ENCODE data around the gene STRN3.
"Not testable (repeated sequence)": the region's sequence is repeated elsewhere in the genome, so short reads cannot be mapped to it uniquely, and the experiment has no call there.

Gene STRN3

DNA sequence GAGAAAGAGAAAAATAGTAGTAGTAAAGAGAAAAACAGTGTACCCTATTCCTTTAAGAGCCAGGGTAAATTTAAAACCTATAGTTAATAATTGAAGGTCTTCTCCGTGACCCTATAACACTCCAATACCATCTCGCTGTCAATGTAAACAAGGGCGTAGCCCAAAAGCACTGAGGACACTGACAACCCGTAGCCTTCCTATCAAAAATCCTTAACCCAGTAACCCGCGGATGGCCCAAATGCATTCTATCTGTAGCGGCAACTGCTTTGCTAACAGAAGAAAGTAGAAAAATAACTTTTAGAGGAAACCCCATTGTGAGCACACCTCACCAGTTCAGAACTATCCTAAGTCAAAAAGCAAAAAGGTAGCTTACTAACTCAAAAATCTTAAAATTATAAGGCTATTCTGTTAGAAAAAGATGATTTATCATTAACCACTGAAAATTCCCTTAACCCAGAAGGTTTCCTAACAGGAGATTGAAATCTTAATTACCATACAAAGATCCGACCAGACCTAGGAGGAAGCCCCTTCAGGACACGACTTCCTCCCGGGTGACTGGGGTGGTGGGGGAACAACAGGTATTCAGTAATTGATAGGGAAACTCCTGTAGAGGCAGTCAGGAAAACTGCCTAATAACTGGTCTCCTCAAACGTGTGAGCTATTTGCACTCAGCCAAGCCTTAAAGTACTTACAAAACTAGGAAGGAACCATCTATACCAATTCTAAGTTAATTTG, 58.6 kb downstream of the STRN3 start:
- DNase-seq, result not testable (repeated sequence)

DNA sequence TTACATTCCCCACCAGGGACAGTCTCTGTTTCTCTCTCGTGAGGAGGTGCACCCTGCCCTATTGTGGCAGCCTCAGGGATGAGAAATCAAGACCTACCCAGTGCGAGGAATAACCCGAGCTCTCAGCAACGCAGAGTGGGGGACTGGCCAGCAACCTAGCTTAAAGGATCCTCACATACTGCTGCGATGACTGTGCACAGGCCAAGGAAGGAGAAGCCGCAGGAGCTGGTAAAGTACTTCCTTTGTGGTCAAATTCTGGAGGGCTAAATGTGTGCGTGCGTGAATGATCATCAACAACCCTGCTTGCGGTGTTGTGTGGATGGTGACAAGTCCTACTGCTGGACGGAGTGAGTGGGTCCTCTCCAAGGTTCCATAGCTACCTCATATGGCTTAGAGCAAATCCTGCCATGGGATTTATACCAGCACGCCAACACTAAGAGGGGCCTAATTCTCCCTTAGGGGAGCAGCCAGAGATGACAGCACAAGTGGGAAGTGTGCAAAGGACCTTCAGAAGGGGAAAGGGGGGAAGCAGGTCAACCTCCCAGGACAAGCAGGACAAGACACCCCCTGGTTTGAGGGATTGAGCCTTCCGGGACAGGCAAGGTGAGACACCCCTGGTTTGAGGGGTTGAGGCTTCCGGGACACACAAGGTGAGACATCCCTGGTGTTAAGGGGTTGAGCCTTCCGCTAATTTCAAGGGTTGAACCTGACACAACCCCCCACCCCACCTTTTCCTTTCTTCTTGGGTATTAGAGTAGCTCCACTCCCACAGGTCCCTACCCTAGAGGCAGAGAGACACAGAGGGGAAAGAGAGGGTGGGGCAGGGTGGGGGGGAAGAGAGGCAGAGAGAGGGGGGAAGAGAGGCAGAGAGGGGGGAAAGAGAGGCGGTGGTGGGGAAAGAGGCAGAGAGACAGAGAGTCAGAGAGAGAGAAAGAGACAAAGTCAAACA, 59.5 kb downstream of the STRN3 start:
- DNase-seq, result peak in 1 of 4 experiments; percentile 4

DNA sequence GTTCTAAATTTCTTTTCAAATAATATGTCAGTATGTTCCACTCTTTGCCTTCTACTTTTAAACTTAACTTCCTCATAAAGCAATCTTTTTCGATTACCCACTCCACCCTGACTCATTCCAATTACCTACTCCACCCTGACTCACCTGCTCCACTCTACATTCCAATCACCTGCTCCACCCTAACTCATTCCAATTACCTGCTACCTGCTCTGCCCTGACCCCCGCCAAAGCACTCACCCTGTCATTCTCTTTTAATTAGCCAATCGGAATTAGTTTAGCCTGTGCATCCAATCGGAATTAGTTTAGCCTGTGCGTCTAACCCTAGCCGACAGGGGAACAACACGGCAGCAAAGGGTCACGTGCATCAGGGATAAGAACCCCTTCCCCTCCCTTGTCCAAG, 60.3 kb downstream of the STRN3 start:
- DNase-seq, result not testable (repeated sequence)

DNA sequence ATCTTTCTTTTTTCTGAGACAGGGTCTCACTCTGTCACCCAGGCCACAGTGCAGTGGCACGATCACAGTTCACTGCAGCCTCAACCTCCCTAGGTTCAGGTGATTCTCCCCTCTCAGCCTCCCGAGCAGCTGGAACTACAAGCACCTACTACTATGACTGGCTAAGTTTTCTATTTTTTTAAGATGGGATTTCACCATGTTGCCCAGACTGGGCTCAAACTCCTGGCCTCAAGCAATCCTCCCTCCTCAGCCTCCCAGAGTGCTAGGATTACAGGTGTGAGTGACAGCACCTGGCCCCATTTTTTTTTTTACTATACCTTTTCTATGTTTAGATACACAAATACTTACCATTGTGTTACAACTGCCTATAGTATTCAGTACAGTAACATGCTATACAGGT, 63.6 kb downstream of the STRN3 start:
- DNase-seq, result not testable (repeated sequence)

DNA sequence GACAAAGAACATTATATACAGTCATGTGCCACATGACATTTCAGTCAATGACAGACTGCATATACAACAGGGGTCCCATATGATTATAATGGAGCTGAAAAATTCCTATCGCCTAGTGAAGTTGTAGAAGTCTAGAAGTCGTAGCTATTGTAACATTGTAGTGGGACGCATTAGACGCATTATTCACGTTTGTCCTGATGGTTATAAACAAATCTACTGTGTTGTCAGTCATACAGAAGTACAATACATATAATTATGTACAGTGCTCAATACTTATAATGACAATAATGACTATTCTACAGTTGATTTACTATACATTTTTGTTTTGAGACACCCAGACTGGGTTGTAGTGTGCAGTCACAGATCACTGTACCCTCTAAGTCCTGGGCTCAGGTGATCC, 64.8 kb downstream of the STRN3 start:
- no peak for DNase-seq

DNA sequence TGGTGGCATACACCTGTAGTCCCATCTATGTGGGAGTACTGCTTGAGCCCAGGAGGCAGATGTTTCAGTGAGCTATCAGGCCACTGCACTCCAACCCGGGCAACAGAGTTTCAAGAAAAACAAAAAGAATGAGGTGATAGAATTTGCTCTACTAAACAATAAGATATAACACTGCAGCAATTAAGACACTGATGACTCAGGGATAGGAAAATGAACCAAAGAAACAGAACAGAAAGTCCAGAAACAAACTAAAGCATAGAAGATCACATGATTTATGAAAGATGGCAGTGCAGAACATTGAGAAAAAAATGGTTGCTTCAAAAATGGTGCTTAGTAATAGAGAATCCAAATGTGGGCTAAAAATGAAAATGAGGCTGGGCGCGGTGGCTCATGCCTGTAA, 66.0 kb downstream of the STRN3 start:
- no peak for DNase-seq

DNA sequence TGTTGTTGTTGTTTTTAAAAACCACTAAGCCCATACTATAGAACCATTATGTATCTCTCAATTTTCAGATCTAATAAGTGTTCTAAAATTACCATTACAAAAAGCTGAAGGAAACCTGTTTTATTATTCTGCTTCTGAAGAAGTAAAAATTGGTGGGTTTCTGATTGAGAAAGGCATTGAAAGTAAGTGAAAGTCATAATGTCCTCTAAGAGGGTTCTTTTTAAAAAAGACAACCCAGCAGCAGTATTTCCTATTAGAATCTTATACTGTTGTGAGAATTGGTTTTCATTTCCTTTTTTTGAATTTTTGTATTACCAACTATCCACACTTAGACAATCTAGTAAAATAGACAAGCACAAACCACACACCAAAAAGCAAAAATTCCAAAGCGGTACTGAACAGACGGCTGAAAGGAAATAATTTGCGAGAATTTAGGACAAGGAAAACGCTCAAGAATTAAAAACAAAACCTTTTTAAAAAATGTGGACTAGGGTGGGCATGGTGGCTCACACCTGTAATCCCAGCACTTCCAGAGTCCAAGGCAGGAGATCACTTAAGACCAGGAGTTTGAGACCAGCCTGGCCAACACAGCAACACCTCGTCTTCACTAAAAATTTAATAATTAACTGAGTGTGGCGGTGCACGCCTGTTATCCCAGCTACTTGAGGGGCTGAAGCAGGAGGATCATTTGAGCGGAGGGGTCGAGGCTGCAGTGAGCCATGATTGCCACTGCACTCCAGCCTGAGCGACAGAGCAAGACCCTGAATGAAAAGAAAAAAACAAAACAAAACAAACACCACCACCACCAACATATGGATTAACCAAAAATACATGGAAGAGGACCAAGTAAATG, 67.4 kb downstream of the STRN3 start:
- no peak for DNase-seq

DNA sequence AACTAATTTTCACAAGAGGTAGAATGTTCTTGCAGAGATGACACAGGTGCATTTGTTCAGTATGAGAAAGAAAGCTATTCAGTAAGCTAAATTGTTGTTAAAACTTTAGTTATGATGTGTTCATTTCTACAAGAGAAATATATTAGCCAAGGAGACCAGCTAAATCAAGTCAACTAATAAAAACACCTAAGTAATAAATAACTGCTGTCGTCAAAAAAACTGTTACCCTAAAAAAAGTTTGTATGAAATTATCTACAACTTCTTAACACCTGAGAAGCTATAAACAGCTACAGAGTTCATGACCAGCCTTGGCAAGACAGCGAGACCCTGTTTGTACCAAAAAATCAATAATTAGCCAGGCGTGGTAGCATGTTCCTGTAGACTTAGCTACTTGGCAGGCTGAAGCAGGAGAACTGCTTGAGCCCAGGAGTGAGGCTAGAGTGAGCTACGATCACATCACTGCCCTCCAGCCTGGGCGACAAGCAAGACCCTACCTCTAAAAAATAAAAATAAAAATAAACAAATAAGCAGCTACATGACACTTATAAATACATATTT, 68.3 kb downstream of the STRN3 start:
- DNase-seq, result no peak

DNA sequence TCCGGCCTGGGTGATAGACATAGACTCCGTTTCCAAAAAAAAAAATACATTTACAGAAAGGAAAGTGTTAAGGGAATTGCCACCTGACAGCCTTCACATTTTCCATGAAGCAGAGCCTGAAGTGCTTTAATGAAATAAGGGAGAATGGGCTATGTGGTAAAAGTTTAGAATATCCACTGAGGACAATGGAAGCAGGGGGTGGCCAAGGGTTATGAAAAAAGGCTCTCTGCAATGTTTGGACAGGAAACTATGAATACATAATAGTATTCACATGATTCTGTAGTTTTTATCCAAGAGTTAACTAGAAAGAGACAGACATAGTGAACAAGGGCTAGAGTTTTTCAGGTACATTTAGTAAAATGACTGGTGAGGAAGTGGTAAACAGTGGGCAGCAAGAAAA, 76.5 kb downstream of the STRN3 start:
- DNase-seq, result no peak

DNA sequence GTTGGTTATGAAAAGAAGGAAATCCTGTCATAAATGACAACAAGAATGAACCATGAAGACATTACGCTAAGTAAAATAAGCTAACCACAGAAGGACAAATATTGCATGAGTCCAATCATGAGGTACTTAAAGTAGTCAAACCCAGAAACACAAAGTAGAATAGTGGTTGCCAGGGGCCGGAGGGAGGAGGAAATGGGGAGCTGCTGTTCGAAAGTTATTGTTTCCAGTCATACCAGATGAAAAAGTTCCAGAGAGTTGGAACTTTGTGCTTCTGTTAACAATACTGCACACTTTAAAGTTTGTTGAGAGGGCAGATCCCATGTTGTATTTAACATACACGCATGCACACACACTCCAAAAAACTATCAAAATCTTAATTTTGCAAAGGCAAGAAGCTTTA, 82.5 kb downstream of the STRN3 start:
- no peak for DNase-seq

DNA sequence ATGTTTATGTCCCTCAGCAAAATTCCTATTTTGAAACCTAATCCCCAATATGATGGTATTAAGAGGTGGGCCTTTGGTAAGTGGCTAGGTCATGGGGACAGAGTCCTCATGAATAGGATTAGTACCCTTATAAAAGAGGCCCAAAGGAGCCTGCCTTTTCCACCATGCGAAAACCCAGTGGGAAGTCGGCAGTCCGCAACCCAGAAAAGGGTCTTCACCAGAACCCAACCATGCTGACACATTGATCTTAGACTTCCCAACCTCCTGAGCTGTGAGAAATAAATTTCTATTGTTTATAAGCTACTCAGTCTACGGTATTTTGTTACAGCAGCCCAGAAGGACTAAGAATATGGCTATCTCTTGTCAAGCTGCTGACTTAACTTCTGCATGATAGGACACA, 85.3 kb downstream of the STRN3 start:
- DNase-seq, result no peak

DNA sequence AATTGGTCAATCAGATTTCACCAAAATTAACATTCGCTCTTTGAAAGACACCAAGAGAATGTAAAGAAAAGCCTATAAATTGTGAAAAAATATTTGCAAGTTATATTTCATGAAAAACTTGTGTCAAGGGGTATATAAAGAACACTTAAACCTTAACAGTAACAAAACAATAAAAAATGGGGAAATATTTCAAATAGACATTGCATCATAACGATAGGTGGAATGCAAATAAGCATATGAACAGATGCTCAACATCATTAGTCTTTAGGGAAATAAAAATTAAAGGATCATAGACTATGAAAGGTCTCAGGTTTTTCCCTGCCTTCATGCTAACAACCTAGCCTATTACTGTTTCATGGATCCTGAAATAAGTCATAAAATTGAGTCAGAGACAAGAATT, 87.6 kb downstream of the STRN3 start:
- no peak for DNase-seq

DNA sequence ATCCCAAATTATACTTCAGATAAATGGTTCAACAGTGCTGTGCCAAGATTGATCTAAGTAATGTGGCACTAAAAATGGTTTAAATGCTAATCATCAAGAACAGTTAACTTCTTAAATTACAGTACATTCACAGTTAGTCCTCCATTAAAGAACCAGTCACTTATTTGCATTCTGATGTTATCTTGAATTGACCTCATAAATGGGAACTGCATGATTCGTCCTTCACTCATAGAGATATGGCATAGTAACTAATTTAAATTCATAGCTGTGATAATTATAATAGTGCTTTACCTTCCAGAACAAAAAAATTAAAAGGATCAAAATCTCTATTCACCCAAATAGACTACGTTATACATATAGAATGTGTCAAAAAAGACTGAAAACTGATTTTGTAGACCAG, 90.7 kb downstream of the STRN3 start:
- no peak for DNase-seq

DNA sequence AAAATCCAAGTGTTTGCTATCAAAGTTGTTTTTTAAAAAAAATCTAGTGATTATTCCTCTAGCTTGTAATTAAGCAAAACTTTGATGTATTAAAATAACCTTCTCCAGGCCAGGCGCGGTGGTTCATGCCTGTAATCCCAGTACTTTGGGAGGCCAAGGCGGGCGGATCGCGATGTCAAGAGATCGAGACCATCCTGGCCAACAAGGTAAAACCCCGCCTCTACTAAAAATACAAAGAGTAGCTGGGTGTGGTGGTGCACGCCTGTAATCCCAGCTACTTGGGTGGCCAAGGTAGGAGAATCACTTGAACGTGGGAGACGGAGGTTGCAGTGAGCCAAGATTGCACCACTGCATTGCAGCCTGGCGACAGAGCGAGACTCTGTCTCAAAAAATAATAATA, 92.2 kb downstream of the STRN3 start:
- not testable (repeated sequence) for DNase-seq

DNA sequence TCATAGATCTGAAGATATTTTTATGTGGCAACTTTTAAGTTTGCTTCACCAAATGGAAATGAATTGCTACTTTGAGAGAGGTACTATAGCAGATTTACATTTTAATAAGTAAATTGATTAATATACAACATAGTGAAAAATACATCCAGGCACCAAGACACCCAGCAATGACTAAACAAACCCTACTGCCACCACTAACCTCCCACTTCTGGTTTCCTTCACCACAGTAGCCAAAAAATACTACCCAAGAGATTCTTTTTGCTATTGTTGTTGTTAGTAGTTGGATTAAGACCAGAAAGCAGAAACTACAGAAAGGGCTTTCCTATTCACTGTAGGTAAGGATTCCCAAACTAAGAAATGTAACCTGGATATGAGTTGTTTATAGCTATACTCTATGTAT, 97.7 kb downstream of the STRN3 start:
- peak; percentile 4 to 25 (median 8) for DNase-seq

DNA sequence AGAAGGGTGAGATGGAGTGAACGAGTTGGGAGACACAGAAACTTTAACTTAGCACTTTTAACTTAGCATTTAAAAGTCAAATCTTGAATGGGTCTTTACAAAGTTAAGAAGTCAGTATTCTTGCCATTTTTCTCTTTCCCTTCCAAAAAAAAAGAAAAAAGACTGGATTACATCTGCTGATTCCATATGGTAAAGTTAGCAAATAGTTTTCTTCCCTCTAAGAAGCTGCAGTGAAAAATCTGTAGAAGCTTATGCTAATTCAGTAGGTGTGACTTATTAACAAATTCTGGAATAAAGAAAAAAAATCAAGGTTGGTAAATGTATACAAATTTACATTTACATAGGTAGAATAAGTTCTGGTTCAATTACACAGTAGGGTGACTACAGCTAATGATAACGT, 100.9 kb downstream of the STRN3 start:
- DNase-seq, result no peak

DNA sequence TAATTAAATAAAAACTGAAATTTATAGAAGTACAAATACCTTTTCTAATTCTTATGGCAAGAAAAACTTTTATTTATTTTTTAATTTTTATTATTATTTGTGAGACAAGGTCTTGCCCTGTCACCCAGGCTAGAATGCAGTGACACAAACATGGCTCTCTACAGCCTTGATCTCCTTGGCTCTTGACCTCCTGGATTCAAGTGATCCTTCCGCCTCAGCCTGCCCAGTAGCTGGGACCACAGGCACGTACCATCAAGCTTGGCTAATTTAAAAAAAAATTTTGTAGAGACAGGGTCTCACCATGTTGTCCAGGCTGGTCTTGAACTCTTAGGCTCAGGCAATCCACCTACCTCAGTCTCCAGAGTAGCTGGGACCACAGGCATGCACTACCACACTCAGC, 104.4 kb downstream of the STRN3 start:
- no peak for DNase-seq

DNA sequence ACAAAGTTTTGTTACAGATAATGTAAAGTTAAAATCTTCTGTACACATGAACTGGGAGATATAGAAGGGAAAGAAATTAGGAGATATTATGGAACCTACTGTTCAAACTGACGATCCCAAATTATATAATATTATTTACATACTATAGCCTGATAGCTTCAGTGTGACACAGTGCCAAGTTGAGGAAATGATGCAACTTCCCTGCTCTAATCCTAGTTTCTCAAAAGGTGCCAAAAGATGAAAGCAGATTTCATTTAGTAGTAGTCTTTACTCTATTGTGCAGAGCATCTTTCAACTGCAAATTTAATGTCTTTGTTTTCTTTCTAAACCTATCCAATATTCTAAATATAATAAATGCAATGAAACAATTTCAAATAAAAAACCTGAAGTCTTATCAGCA, 104.9 kb downstream of the STRN3 start:
- peak in 3 of 4 experiments; percentile 8 to 31 (median 14) for DNase-seq

DNA sequence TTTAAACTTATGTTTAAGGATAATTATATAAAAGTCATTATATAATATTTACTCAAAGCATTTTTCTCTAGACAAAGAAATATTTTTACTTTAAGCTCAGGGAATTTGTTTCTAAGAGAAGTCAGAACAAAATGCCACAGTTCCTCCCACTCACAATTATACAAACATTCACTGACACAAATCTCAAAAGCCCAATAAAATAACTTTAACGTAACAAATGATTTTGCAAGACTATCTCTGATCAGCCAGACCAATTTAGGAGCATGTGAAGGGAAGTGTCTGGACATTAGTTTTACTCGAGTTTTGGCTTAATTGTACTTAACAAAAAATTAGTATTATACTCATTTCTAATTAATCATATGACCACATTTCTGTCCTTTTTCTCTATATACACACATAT, 110.6 kb downstream of the STRN3 start:
- no peak for DNase-seq

DNA sequence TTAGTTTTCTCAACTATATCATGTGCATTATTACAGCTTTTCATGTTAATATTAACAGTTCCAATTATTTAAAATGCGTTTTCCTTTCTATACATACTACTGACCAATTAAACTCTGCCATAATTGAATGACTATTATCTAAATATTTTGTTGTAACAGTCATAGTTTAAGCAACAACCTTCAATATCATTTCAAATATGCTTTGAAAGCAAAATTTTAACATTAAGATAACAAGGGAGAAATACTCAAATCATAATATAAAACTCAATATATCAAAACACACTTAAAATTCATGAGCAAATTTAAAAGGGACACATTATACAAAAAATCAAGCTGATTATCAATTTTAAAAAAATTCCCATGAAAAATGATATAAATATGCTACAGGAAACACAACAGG, 111.4 kb downstream of the STRN3 start:
- no peak for DNase-seq

DNA sequence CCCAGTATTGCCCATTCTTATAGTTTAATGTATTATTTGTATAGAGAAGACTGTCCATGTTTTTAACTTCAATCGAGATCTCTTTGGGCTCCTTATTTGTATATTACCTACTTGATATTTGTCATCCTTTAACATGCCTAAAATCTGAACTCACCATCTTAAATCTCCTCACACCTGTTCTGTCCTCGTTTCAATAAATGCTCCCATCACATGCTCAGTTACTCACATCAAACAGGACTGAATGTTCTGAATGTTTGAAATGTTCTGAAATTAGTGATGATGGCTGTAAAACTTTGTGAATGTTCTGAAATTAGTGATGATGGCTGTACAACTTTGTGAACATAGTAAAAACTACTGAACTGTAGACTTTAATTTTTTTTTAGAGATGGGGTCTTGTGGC, 117.4 kb downstream of the STRN3 start:
- DNase-seq, result no peak

DNA sequence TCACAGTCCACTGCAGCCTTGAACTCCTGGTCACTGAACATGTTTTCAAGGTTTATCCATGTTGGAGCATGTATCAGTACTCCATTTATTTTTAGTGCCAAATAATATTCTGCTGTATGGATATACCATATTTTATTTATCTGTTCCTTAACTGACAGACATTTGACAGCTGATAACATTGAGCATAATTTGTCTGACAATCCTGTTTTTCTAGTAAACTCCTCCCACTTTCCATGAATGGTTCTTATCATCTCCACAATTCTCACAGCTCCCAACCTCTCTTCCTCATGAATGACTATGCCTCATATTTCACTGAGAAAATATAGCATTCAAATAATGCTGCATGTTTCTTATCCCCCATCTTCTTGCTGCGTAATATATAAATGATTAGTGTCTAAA, 118.5 kb downstream of the STRN3 start:
- no peak for DNase-seq
